ENCODE results near the gene SPOCK1.
"Not testable (repeated sequence)": the region's sequence is repeated elsewhere in the genome, so short reads cannot be mapped to it uniquely, and the experiment has no call there.

SPOCK1 gene

DNA sequence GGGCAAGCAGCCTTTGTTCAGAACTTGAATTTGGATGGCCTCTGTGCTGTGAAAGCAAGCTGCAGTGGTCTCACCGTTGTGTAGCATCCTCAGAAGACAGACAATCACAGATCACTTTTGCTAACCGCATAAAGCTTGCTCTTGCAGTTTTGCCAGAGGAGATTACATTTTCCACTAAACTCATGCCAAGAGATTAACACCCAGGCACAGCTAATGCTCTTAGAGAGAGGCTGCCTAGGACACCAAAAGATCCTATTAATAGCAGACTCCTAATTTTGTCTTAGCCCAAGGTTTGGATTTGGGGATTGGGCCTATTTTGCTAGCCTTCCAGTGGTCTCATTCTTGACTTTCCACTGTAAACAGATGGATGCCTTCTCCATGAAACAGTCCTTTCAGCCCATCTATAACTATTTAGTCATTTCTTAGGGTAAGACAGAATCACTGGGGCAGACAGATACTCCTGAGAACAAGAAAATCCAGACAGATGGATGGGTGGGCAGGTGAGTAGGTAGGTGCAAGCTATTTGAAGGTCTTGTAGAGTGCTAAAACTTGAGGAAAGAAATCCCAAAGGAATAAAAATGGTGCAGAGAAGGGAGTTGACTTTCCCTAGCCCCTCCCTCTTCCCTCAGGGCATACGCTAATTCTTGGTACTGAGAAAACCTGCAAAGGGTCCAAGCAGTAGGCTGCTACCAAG is 506.2 kb downstream of the SPOCK1 start:
- in situ Hi-C loops (cut with MboI; ENCODE audit: low sequenced_read_pairs): no loop called here

DNA sequence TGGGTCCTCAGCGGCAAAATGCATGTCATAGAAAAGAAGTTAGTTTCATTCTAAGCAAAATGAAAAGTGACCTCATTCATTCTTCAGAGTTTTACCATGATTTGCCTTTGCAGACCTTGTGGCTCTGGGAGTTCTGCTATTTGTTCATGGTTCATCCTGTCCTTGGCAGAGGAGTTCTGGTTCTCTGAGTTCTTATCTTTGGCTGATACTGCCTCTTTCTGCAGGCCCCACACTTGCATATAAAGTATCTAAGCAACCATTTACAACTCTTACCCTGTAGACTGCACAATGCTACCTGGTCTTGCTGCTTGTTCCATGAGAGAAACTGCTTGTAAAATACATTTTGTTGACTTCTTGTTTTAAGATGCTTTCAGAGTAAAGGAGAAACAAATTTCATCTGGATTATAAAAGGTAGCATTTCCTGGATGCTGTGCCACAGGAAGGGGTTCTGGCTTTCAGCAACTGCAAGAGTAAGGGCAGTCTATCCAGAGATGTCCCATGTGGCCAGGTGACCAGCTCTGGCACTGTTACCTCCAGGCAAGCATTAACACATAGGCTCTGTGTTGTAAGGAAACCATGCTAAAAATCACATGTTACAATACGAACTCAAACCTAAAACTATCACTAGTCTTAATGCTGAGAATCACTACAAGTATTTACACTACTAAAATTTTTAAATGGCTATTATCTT is 513.2 kb downstream of the SPOCK1 start:
- in situ Hi-C loops (cut with MboI; ENCODE audit: low sequenced_read_pairs): no loop called here

DNA sequence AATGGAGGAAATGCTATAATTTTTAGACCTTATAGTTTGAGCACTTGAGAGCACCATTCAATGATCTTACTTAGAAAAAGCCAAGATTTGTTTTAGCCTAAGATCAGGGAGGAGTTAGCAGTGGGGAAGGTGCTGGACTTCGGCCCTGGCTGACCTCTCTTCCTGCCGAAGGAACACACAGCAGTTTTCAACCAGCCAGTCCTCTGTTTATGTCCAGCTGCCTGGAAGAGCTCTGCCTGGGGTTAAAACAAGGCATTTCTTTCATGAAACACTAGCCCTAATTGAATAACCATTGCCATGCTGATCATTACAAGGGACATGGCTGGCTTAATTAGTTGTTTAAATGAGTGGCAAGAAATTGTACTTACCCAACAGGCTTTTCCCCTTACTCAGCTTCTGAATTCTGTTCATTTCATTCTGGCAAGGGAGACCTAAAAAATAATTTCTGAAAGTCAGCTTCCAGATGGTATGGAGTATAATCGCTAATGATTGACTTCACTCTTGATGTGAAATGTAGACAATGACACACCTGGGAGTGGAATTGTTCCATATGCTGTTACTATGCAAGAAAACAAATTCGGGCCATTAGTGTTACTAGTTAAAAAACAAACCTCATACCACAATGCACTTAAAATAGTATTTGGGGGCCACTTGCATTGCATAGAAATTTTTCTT is 514.2 kb downstream of the SPOCK1 start:
- in situ Hi-C loops (cut with MboI; ENCODE audit: low sequenced_read_pairs): no loop called here

DNA sequence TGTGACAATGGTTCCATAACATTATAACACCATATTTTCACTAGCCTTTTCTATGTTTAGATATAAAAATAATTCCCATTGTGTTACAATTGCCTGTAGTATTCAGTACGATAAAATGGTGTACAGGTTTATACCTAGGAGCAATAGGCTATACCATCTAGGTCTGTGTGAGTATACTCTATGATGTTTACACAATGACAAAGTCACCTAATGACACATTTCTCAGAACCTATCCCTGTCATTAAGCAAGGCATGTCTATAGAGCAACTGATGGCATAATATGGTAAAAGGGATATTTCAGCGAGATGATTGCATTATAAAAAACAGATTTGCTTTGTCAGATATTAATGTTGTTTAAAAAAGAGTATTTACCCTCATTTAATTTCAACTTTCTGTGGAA is 517.2 kb downstream of the SPOCK1 start:
- in situ Hi-C loops (cut with MboI; ENCODE audit: low sequenced_read_pairs): no loop called here

DNA sequence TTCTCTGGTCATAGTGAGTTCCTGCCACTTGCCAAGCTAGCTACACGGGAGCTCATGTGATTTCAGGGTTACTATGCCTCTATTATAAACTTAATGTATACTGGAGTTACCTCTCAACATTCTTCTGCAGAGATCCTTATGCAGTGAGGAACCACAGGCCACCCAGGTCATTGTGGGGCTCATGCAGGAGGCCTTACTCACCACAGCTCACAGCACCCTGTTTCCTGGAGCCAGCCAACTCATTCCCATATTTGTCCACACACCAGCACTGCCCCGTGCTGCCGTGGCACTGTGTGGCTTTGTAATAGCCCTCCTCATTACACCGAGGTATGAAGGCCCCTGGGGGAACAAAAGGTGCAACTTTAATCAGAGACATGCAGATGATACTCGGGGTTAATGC is 520.0 kb downstream of the SPOCK1 start:
- in situ Hi-C loops (cut with MboI; ENCODE audit: low sequenced_read_pairs): no loop called here

DNA sequence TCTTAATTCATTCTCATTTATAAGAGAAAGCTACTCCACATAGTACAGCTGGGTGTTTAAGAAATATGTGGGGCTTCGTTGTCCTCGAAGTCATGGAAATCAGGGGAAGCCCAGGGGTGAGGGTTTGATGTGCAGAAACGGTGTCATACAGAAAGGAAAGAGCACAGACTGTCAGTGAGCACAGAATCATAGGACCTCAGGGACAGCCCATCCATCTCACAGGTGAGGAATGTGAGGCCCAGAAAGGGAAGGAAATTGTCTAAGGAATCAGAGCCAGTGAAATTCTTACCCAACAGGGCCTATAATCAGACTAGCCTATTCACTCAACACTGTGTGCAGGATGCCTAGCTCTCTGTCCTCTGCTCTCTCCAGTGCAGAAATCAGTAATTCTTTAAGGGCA is 535.6 kb downstream of the SPOCK1 start:
- in situ Hi-C loops (cut with MboI; ENCODE audit: low sequenced_read_pairs): no loop called here

DNA sequence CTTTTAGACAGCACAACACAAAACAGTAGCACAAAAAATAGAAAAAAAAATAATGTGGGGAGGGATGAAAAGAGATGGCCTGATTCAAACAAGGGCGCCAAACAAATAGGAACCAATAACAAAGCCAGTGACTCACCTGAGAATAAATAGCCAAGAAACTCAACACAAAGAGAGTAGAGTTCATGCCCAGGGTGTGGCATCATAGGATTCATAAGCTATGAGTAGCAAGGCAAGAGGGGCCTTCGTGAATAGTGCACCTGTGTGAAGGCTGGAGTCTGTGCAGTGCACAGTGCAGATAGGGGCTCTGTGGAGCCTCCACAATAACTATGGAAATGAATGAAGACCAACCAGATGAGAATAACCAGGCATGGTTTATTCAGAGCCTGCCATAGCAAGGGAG is 541.7 kb downstream of the SPOCK1 start:
- in situ Hi-C loops (cut with MboI; ENCODE audit: low sequenced_read_pairs): no loop called here

DNA sequence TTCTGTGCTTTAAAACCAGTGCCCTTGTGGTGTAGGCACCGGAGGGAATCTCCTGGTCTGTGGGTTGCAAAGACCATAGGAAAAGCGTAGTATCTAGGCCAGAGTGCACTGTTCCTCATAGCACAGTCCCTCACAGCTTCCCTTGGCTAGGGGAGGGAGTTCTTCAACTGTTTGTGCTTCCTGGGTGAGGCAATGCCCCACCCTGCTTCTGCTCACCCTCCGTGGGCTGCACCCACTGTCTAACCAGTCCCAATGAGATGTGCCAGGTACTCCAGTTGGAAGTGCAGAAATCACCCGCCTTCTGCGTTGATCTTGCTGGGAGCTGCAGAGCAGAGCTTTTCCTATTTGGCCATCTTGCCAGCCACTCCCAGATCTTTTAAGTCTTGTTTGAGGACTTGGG is 545.0 kb downstream of the SPOCK1 start:
- in situ Hi-C loops (cut with MboI; ENCODE audit: low sequenced_read_pairs): not testable (repeated sequence)

DNA sequence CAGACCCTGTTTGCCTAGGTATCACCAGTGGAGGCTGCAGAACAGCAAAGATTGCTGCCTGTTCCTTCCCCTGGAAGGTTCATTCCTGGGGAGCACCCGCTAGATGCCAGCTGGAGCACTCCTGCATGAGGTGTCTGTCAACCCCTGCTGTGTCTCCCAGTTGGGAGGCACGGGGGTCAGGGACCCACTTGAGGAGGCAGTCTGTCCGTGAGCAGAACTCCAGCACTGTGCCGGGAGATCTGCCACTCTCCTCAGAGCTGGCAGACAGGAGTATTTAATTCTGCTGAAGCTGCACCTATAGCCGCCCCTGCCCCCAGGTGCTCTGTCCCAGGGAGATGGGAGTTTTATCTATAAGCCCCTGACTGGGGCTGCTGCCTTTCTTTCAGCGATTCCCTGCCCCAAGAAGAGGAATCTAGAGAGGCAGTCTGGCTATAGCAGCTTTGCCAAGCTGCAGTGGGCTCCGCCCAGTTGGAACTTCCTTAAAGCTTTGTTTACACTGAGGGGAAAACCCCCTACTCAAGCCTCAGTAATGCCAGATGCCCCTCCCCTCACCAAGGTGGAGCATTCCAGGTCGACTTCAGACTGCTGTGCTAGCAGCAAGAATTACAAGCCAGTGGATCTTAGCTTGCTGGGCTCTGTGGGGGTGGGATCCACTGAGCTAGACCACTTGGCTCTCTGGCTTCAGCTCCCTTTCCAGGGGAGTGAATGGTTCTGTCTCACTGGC is 545.6 kb downstream of the SPOCK1 start:
- in situ Hi-C loops (cut with MboI; ENCODE audit: low sequenced_read_pairs): not testable (repeated sequence)

DNA sequence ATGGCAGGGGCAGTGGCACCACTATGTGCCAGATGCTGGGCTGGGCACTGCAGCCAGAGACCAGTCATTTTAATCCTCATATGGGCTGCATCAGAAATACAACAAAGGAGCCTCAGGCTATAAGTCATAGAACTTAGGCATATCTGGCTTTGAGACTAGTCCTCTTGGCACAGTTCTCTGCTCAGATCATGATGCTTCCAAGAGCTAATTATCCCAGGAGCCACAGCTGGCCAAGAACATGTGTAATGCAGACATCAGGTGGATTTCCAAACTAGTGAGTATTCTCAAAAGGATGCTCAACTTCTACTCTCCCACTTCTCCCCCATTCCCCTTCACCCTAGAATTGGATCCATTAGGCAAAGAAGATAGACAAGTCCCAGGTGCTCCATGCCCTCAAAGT is 571.6 kb downstream of the SPOCK1 start:
- in situ Hi-C loops (cut with MboI; ENCODE audit: low sequenced_read_pairs): no loop called here

DNA sequence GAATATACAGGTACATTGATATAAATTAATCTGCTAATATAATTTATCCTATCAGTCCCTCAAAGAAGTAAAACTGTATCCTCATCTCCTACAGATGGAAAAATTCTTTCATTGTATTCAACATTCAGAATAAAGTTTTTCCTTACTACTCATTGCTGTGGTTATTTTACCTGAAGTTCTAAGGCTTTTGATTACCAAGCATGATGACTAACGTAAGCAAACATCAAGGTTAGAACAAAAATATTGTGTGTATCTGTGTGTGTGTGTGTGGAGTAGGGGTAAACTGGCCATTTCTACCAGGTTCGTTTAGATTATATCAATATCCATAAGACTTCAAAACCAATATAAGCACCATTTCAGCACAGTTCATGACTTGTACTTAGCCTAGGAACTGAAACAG is 573.1 kb downstream of the SPOCK1 start:
- in situ Hi-C loops (cut with MboI; ENCODE audit: low sequenced_read_pairs): no loop called here

All from HL-60/S4 treated with retinoic acid at 250 ng/mL for 4 days and 3 days (cell line).